RCC 7860 (cell line): ENCODE results near the gene BDKRB2.

ENCODE experiments used
- DNase-seq: peaks from one replicate; pipeline ENCODE4 v3.0.0-alpha.2; 2015; ENCODE audit warnings: low spot score
- FAIRE-seq: peaks from 2 replicates; lab custom pipeline; 2012; peaks lifted over from hg19 to GRCh38; lab: Jason Lieb, UNC

The BDKRB2 gene

GRCh38 chr14:96250485-96250884 lies 45.8 kb downstream of the BDKRB2 start:
- no peak for DNase-seq
- no peak for FAIRE-seq

GRCh38 chr14:96251656-96252155 lies 47.1 kb downstream of the BDKRB2 start:
- no peak for DNase-seq
- no peak for FAIRE-seq

- DNase-seq, result no peak
- FAIRE-seq, result no peak
Observed at GRCh38 chr14:96252323-96252998, 47.8 kb downstream of the BDKRB2 start.

GRCh38 chr14:96252999-96253539 lies 48.4 kb downstream of the BDKRB2 start:
- DNase-seq, result peak; percentile 68
- FAIRE-seq, result peak; percentile 18

GRCh38 chr14:96254687-96255086 lies 50.0 kb downstream of the BDKRB2 start:
- DNase-seq (no peak), FAIRE-seq (no peak)

GRCh38 chr14:96255501-96256366 lies 51.1 kb downstream of the BDKRB2 start, which contains the start of gene BDKRB1:
Gene BDKRB1 (plus strand): TSS chr14:96256210. CDS start chr14:96263683, 7,473 bp downstream.
- FAIRE-seq, result no peak
- peak; percentile 31 for DNase-seq

- DNase-seq (no peak), FAIRE-seq (no peak)
Observed at GRCh38 chr14:96256407-96256806, 51.8 kb downstream of the BDKRB2 start.

GRCh38 chr14:96257056-96257455 lies 52.4 kb downstream of the BDKRB2 start:
- no peak for FAIRE-seq
- DNase-seq, result no peak

GRCh38 chr14:96257900-96258299 lies 53.3 kb downstream of the BDKRB2 start:
- DNase-seq, result no peak
- no peak for FAIRE-seq

- DNase-seq, result no peak
- no peak for FAIRE-seq
Observed at GRCh38 chr14:96260341-96260821, 55.7 kb downstream of the BDKRB2 start.

GRCh38 chr14:96261053-96261452 lies 56.4 kb downstream of the BDKRB2 start:
- DNase-seq, result no peak
- no peak for FAIRE-seq

- no peak for FAIRE-seq
- no peak for DNase-seq
Observed at GRCh38 chr14:96261772-96262655, 57.4 kb downstream of the BDKRB2 start.

- FAIRE-seq (no peak), DNase-seq (no peak)
Observed at GRCh38 chr14:96263347-96264199, 58.9 kb downstream of the BDKRB2 start.

GRCh38 chr14:96264200-96264553 lies 59.5 kb downstream of the BDKRB2 start:
- no peak for FAIRE-seq
- no peak for DNase-seq

- no peak for FAIRE-seq
- DNase-seq, result no peak
Observed at GRCh38 chr14:96264853-96265252, 60.2 kb downstream of the BDKRB2 start.

GRCh38 chr14:96265383-96266095 lies 60.9 kb downstream of the BDKRB2 start:
- DNase-seq (no peak), FAIRE-seq (no peak)

GRCh38 chr14:96267336-96267735 lies 62.7 kb downstream of the BDKRB2 start:
- DNase-seq (peak; percentile 5), FAIRE-seq (no peak)

GRCh38 chr14:96267916-96268315 lies 63.3 kb downstream of the BDKRB2 start:
- DNase-seq, result peak; percentile 8
- no peak for FAIRE-seq
